Smooth muscle cell (in vitro differentiated cells): ENCODE results near the gene DHRS4L2. TPM values are rescaled to one million over a fixed set of nuclear protein-coding genes. Genes with fewer than 3 reads are reported as not detected.
"Not testable (repeated sequence)": the region's sequence is repeated elsewhere in the genome, so short reads cannot be mapped to it uniquely, and the experiment has no call there.

Experiments
- DNase-seq: peaks from one replicate; lab custom pipeline; 2025; ENCODE audit not compliant: unreplicated experiment; lab: John Stamatoyannopoulos, UW
- H2AFZ ChIP-seq: fragments of 200-600 bp; sonication (generic); 2 replicates; pipeline ENCODE4 v1.6.0; 2016; ENCODE audit warnings: antibody characterized with exemption, low read depth, mild to moderate bottlenecking
- H3F3A ChIP-seq: fragments of 200-600 bp; sonication (generic); 2 replicates; pipeline ENCODE4 v1.6.0; 2017; ENCODE audit warnings: antibody characterized with exemption, low read depth
- H3K27ac ChIP-seq: fragments of 200-600 bp; sonication (generic); 2 replicates; pipeline ENCODE4 v1.5.1; 2016; ENCODE audit warnings: low read depth, mild to moderate bottlenecking
- H3K27me3 ChIP-seq: fragments of 200-600 bp; sonication (generic); 2 replicates; pipeline ENCODE4 v1.6.1; 2016; ENCODE audit warnings: low read depth, mild to moderate bottlenecking
- H3K36me3 ChIP-seq: fragments of 200-600 bp; sonication (generic); 2 replicates; pipeline ENCODE4 v1.5.1; 2016; ENCODE audit warnings: low read depth
- H3K4me1 ChIP-seq: fragments of 200-600 bp; sonication (generic); 2 replicates; pipeline ENCODE4 v1.5.1; 2016; ENCODE audit warnings: low read depth
- H3K4me2 ChIP-seq: fragments of 200-600 bp; sonication (generic); 2 replicates; pipeline ENCODE4 v1.6.0; 2016; ENCODE audit warnings: mild to moderate bottlenecking
- H3K4me3 ChIP-seq: fragments of 200-600 bp; sonication (generic); 2 replicates; pipeline ENCODE4 v1.5.1; 2016; ENCODE audit warnings: mild to moderate bottlenecking
- H3K79me2 ChIP-seq: fragments of 200-600 bp; sonication (generic); 2 replicates; pipeline ENCODE4 v1.6.0; 2016; ENCODE audit warnings: low read depth, mild to moderate bottlenecking
- H3K9ac ChIP-seq: fragments of 200-600 bp; sonication (generic); 2 replicates; pipeline ENCODE4 v1.6.0; 2016; ENCODE audit warnings: low read depth
- H3K9me3 ChIP-seq: fragments of 200-600 bp; sonication (generic); replicated peaks from 2 replicates; pipeline ENCODE4 v1.5.1; 2016; ENCODE audit warnings: low read depth
- H4K20me1 ChIP-seq: fragments of 200-600 bp; sonication (generic); 2 replicates; pipeline ENCODE4 v1.6.0; 2016; ENCODE audit warnings: low read depth
- CTCF ChIP-seq: fragments of 200-600 bp; sonication (generic); IDR thresholded peaks from 2 replicates; pipeline ENCODE4 v1.5.1; 2017; ENCODE audit warnings: borderline replicate concordance, mild to moderate bottlenecking, antibody characterized with exemption; ENCODE audit not compliant: insufficient read depth, poor library complexity, severe bottlenecking
- WGBS: methylation state at CpG from one replicate; pipeline ENCODE4 v1.1.7; 2016; ENCODE audit warnings: low lambda C conversion rate; 5-methylcytosine and 5-hydroxymethylcytosine counted together
- polyA plus RNA-seq: library from polyadenylated mRNA; unstranded; fragments of >200 nt; fragmentation: Nextera tagmentation; extraction: Ambion mirVana; gene quantifications from 2 replicates; pipeline ENCODE4 v1.2.1, GENCODE V29; 2016
- total RNA-seq: library from RNA; depleted of rRNA; stranded (reverse); fragments of >200 nt; gene quantifications from 2 replicates; pipeline ENCODE4 v1.2.3, GENCODE V29; 2014

The DHRS4L2 gene
- total and polyA plus RNA-seq, 2 experiments from 2014 or later = 8.2 to 21.5 TPM

- H3K36me3 ChIP-seq = no peaks in the 10 kb centered on the region
- no peak for TF ChIP-seq CTCF
- DNase-seq = no peak
- H3K4me2 ChIP-seq = no peak overlapping the region
- no peak overlapping the region for H3K9ac ChIP-seq
- H3K4me3 ChIP-seq = no peak overlapping the region
- H3K4me1 ChIP-seq = no peaks in the 10 kb centered on the region
- H3K79me2 ChIP-seq = no peaks in the 10 kb centered on the region
- 96% methylated on average over 7 of the region's 7 CpGs for WGBS
- H3K27ac ChIP-seq = no peak overlapping the region
- no peaks in the 10 kb centered on the region for H3K9me3 ChIP-seq
- H2AFZ ChIP-seq = no peak overlapping the region
- H3F3A ChIP-seq = no peaks in the 10 kb centered on the region
- no peaks in the 10 kb centered on the region for H3K27me3 ChIP-seq
- H4K20me1 ChIP-seq = peaks cover 8% of the 10 kb centered on the region
Observed at GRCh38 chr14:23942587-23942986, 46.1 kb upstream of the DHRS4L2 start.

GRCh38 chr14:23949069-23949468 lies 39.7 kb upstream of the DHRS4L2 start:
- H3K4me3 ChIP-seq, H3K9me3 ChIP-seq, H3K27me3 ChIP-seq, H3K4me2 ChIP-seq, H3K4me1 ChIP-seq, H4K20me1 ChIP-seq, DNase-seq, H3K27ac ChIP-seq, H3K79me2 ChIP-seq, H3K36me3 ChIP-seq, H3K9ac ChIP-seq, H3F3A ChIP-seq, H2AFZ ChIP-seq: not testable (repeated sequence)
- 86% methylated on average over 2 of the region's 2 CpGs for WGBS

GRCh38 chr14:23950411-23951135 lies 38.2 kb upstream of the DHRS4L2 start:
- no peak for TF ChIP-seq CTCF
- DNase-seq = no peak
- WGBS = 94% methylated on average over 6 of the region's 6 CpGs
- no peak overlapping the region for H3K4me2 ChIP-seq
- no peaks in the 10 kb centered on the region for H3K4me1 ChIP-seq
- peaks cover 4% of the 10 kb centered on the region for H4K20me1 ChIP-seq
- no peak overlapping the region for H2AFZ ChIP-seq
- no peaks in the 10 kb centered on the region for H3F3A ChIP-seq
- H3K79me2 ChIP-seq = peaks cover 3% of the 10 kb centered on the region
- H3K4me3 ChIP-seq = no peak overlapping the region
- no peaks in the 10 kb centered on the region for H3K36me3 ChIP-seq
- H3K9me3 ChIP-seq = no peaks in the 10 kb centered on the region
- no peaks in the 10 kb centered on the region for H3K27me3 ChIP-seq
- H3K9ac ChIP-seq = no peak overlapping the region
- no peak overlapping the region for H3K27ac ChIP-seq

GRCh38 chr14:23951136-23951466 lies 37.6 kb upstream of the DHRS4L2 start:
- not testable (repeated sequence) for H3K27ac ChIP-seq, H3K79me2 ChIP-seq, H3F3A ChIP-seq, H3K4me3 ChIP-seq, DNase-seq, H3K9me3 ChIP-seq, H3K4me1 ChIP-seq, H2AFZ ChIP-seq, H3K27me3 ChIP-seq, H3K4me2 ChIP-seq, H4K20me1 ChIP-seq, H3K9ac ChIP-seq, H3K36me3 ChIP-seq
- WGBS = 97% methylated on average over 3 of the region's 3 CpGs
